Measurements from ENCODE around the gene MRTFB.

Gene MRTFB

DNA sequence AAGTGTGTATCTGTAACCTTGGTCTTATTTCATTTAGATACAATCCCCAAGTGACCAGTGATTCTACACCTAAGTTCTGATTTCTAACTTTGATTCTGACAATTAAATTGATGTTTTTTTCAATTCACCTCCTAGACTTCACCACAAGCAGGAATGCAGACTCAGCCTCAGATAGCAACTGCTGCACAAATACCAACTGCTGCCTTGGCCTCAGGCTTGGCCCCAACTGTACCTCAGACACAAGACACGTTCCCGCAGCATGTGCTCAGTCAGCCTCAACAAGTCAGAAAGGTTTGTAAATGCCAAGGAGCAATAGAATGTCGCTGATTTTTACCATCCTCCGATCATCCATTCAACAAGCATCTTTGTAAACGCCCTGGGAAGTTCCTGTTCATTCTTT, 177.7 kb downstream of the MRTFB start:
- no peak for DNase-seq

DNA sequence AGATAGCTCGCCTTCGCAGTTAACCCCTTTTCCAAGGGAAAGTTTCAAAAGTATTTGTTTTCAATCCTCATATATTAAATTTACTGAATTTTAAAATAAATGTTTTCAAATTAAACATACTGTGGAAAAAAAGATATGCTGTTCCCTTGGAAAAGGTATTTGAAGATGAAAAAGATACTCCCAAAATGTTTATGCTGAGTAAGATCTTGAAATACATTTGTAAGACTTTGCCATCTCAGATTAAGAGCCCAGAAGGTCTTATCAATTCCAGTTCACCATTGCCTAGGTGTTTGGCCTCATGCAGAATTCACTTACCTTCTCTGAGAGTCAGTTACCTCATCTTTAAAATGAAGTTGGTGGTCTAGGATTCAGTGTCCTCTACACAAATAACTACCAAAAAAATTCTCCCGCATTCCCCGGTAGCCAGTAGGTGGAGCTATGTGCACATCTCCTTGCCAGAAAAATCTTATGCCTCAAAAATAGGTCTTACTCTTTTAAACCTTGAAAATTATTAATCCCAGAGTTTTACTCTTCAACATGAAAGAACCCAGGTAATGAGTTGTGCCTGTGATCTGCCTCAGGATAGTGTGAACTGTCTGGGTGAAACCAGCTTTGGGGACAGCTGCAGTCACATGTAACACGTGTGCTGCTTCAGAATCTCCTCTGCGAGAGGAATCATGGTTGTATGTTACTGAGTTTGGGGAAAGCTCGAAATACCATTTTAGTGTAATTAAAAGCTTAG, 178.3 kb downstream of the MRTFB start:
- DNase-seq = peak; percentile 16

DNA sequence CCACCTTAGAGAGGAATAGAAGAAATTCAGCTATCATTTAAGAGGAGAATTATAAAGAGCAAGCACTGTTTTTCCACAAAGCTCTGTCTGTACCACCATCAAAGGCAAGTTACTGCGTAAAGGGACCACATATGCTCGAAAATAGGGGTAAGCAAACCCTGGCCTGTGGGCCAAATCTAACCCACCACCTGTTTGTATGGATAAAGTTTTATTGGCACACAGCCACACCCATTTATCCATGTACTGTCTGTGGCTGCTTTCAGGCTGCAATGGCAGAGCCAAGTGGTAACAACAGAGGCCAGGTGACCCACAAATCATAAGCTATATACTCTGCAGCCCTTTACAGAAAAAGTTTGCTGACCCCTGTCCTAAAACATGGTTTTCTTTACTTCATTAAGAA, 180.3 kb downstream of the MRTFB start:
- DNase-seq = no peak

- no peak for DNase-seq
These were observed 181.7 kb downstream of the MRTFB start for GRCh38 chr16:14252860-14253259.

DNA sequence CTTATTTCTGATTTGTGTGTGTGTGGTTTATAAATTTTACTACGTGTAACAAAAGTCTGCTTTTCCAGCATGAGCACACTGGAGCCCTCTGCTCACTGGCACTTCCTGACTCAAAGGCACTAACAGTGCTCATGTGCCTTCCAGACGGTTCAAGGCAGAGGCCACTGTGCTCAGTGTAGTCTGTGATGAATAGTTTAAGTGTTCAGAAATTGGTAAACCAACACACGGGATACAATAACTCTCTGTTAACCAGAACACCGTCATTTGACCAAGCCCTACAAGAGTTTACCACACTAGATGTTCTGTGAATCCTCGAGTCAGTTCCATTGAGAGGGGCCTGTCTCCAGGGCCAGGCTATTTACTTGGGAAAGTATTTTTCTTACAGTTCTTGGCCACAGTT, 191.9 kb downstream of the MRTFB start:
- no peak for DNase-seq

DNA sequence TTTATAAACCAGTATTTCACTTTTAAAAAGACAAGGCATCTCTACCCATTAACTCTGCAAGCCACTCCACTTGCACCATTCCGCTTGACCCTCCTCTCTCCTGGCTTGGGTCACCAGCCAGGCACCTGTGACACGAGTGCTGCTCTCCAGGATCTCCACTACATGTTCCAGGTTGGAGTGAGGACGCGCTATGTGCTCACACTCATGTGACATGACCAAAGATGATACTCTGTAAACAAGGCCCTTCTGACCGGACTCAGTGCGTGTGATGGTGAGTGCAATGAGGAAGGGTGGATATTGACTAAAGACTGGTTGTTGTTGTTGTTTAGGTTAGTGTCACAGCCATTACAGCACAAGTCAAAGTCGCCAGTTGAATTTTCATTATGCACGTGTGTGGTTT, 192.7 kb downstream of the MRTFB start:
- DNase-seq = no peak

GRCh38 chr16:14264327-14264943, 193.3 kb downstream of the MRTFB start:
- no peak for DNase-seq

- DNase-seq = no peak
These were observed 197.0 kb downstream of the MRTFB start for GRCh38 chr16:14268073-14268472.

DNA sequence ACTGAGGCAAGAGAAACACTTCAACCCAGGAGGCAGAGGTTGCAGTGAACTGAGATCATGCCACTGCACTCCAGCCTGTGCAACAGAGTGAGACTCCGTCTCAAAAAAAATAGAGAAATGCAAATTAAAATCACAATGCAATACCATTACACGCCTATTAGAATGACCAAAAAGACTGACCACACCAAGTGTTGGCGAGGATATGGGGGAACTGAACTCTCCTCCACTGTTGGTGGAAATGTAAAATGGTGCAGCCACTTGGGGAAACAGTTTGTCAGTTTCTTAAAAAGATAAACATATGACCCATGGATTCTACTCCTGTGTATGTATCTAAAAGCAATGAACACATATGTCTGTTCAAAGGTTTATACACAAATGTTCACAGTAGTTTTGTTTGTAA, 204.8 kb downstream of the MRTFB start:
- no peak for DNase-seq

DNA sequence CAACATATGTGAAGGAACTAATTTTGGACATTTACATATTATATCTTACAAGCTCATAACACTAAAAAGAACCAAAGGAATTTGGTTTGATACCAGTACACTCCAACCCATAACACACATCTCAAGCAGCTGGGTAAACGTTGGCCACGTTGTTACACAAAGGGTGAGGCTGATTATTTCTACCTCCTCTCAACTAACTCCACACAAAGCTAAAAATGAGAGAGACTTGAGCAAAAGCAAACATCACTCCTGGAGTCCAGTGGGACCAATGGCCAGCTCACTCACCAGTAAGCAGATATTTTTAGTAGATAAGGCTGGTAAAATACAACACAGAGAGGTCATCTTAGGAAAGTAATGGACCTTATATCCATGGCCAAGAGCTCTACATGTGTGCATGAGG, 207.6 kb downstream of the MRTFB start:
- DNase-seq = no peak

DNA sequence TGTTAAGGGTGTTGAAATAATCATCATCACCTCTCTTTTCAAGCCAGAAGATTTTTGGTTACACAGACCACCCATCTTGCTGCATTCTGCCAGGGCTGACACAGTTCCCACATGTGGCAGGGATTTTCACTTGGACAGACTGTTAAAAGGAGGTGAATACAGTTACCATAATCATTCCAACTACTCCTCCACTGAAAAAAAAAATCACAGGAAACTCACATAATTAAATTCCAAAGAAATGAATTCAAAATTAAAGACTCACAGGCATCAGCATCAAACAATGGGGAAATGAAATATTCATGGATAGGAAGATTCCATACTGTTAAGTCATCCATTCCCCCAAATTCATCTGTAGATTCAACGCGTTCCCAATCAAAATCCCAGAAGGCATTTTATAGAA, 209.4 kb downstream of the MRTFB start:
- no peak for DNase-seq

- DNase-seq = no peak
These were observed 212.7 kb downstream of the MRTFB start for GRCh38 chr16:14283786-14284185.

GRCh38 chr16:14284371-14284770, 213.3 kb downstream of the MRTFB start:
- DNase-seq = no peak

DNA sequence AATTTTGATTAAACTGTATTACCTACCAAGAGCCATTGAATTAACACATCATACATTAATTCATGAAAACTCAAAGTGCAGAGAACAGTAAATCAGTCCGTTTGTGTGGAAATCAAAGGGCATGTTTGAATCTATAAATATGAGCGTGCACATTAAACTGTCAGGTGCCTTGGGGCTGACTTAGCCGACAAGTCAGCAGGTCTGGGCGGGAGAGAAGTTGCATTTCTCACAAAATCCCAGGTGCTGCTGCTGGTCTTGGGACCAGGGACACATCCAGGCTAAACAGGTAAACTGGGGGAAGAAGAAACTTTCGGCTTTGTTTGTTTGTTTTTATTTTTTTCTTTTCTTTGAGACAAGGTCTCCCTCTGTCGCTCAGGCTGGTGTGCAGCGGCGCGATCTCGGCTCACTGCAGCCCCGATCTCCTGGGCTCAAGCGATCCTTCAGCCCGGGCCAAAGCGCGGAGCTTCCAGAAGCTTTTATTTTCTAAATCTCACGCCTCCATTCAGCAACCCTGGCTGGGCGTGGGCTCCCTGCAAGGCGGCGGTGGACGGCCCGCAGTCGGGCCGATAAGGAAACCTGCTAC, 213.9 kb downstream of the MRTFB start:
- DNase-seq = peak; percentile 46

GRCh38 chr16:14285513-14286367, 214.6 kb downstream of the MRTFB start:
- peak; percentile 96 for DNase-seq

GRCh38 chr16:14286368-14287230, 215.5 kb downstream of the MRTFB start:
- no peak for DNase-seq

DNA sequence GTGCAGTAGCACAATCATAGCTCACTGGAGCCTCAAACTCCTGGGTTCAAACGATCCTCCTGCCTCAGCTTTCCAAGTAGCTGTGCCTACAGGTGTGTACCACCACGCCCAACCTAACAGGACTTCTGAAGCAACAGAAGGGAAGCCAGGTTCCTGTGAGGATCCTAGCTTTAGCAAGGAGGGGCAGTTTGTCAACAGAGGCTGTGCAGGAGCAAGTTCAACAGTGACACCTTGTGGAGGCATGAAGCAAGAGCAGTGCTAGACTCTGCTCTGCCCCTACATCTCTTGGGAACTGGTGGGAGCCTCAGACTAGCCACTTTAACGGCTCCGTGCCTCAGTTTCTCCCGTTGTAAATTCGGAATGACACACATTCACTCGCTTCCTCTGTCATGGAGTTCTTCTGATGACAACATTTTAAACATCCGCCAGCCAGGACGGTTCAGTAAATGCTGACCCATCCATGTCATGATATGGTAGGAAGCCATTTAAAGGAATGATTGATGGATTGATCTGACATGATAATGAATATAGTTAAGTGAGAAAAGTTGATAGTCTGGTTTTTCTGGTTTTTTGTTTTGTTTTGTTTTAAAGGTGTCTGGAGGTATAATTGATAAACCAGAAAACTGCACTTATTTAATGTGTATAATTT, 218.7 kb downstream of the MRTFB start:
- DNase-seq = no peak

- no peak for DNase-seq
These were observed 220.2 kb downstream of the MRTFB start for GRCh38 chr16:14291286-14291685.

DNA sequence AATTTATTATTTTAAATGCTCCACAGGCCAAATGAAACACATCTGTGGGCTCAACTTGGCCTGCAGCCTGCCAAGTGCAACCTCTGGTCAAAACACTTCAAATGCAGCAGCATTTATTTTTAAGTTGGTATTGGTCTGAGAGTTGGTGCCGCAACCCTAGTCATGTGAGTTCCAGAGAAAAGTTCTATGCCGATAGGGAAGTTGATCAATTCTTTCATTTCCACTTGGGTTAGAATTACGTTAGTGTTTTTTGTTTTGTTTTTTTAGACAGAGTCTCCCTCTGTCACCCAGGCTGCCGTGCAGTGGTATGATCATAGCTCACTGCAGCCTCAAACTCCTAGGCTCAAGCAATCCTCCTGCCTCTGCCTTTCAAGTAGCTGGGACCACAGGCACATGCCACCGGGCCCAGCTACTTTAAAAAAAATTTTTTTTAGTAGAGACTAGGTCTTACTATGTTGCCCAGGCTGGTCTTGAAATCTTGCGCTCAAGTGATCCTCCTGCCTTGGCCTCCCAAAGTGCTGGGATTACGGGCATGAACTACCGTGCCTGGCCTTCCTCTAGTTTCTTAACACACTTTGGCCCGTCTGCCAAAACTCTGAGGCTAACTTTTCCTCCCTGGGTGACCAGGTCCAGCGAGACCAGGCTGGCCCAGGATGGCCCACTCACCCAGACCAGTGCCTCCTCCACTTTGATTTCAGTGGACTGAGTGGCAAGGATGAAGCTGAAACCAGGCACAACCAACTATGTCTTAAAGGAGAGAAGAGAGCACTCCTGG, 221.1 kb downstream of the MRTFB start:
- DNase-seq = no peak

- no peak for DNase-seq
These were observed 225.5 kb downstream of the MRTFB start for GRCh38 chr16:14296663-14297062.

Data from activated CD4-positive, alpha-beta T cell treated with anti-CD3 and anti-CD28 coated beads for 1 hour (primary cell).